PFSK-1 (cell line): Measurements from ENCODE around the gene ABCF2.

Experiments
- POLR2AphosphoS5 ChIP-seq: IDR thresholded peaks from 2 replicates; pipeline ENCODE4 v1.6.1; 2012; ENCODE audit warnings: low read depth, mild to moderate bottlenecking, control low read depth, low read length, moderate library complexity
- REST ChIP-seq, 2 experiments: IDR thresholded peaks; 2 replicates each; pipeline versions ENCODE4 v1.6.1 to v1.8.0; 2011 to 2012; ENCODE audit warnings: low read depth in 2 of 2, low read length in 2 of 2, control low read depth in 1 of 2, inconsistent platforms in 1 of 2, mild to moderate bottlenecking in 1 of 2, moderate library complexity in 1 of 2; ENCODE audit not compliant: insufficient read depth in 1 of 2

- TF ChIP-seq POLR2AphosphoS5 (no peak), REST (IDR thresholded peaks at IDR 0.05; ENCODE audit: insufficient read depth in 1 of 2, low read depth in 2 of 2, low read length in 2 of 2) (no peak)
These were observed 24.2 kb downstream of the ABCF2 start for GRCh38 chr7:151202836-151203235.
